HG03039 (cell line): ENCODE measurements around the gene MCTP1.
A peak's percentile ranks its signal among the peaks of the same experiment; 100 is the strongest.

Source experiments
- ATAC-seq: cut with Tn5 transposase; IDR thresholded peaks from one replicate; pipeline ENCODE4 v1.9.1; 2021; ENCODE audit warnings: mild to moderate bottlenecking, moderate library complexity; ENCODE audit not compliant: unreplicated experiment

MCTP1 gene

DNA sequence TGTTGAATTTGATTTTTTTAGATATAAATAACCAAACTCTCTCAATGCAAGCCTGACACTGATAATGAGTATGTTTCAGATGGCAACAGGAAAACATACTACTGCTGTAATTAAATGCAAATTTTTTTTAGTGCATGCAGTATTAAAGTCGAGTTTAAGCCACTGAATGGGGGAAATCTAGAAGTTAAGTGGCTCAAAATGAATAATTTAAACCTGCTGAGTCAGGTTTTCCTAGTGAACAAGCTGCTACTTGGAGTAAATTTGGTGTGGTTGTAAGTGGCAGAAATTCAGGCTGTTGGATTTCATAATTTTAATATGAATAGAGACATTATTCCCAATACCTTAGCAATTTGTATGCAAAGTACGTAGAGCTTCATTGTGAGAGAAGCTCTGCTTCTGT lies 544.6 kb downstream of the MCTP1 start:
- no peak for ATAC-seq

DNA sequence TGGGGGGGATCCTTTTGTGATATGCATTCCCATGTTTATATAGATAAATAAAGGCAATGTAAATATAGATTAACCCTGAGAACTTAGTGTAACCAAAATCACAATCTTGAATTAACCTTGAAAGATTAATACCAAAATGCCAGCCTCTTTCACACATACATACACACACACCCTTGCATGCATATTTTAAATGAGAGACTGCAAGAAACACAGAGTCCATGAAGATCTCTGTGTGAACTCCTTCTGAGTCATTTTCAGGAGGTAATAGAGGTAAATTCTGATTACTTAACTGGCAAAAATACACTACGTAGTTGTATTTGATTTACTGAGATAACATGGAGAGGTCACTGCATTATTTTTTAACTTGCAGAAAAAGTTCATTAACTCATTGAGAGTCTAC lies 548.4 kb downstream of the MCTP1 start:
- no peak for ATAC-seq

GRCh38 chr5:94731471-94731870 lies 553.4 kb downstream of the MCTP1 start:
- ATAC-seq = no peak

DNA sequence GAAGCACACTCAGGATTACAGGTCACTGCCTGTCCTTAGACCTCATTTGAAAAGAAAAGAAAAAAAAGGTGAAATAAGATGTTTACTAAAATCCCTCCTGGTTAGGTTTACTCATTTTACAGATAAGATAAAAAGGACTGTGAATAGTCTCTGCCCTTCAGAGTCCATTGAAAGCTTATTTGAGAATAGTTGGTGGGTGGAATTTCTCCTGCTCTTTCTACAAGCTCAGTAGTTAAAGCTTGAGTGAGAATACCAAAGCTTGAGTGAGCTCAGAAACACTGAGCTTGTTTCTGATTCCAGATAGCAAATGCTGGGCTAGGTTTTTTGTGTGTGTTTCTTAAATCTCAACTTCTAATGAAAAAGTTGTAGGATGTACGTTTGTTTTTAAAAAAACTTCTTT lies 559.8 kb downstream of the MCTP1 start:
- ATAC-seq = no peak

DNA sequence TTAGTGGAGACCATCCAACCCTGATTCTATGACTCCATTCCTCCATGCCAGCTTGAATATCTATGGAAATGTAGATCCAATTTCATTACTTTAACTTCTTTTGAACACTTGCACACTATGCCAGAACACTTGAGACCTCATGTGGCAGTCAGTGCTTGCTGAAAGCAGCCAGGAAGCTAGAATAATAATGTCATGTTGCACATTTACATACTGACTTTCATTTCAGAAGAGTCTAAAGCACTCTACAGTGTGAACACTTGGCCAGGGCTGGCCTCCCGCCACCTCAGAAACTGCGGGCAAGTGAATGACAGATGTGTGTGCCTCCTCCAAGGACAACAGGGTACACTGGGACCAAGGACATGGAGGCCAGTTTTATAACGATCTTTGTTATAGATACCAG lies 569.1 kb downstream of the MCTP1 start:
- no peak for ATAC-seq

DNA sequence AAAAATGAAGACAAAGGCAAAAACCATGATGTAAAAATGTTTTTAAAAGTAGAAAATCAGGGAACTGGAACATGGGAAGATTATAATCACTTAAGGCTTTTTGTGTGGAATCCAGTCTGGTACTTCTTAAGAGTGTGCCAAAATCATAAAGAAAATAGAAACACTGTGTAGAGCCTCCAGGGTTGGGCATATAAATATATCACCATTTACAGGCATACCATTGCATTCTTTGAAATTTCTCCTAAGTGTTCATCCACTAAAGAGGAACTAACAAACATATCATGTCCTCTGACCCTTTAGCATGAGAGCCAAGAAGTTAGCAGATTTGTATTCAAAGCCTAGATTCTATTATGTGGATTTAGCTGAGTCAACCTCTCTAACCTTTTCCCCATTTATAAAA lies 573.1 kb downstream of the MCTP1 start:
- ATAC-seq = no peak

GRCh38 chr5:94709277-94709676 lies 575.6 kb downstream of the MCTP1 start:
- no peak for ATAC-seq

- ATAC-seq = no peak
Measured at GRCh38 chr5:94707359-94707758, 577.5 kb downstream of the MCTP1 start.

GRCh38 chr5:94705427-94705826 lies 579.5 kb downstream of the MCTP1 start:
- no peak for ATAC-seq

GRCh38 chr5:94702729-94703128 lies 582.2 kb downstream of the MCTP1 start:
- no peak for ATAC-seq

DNA sequence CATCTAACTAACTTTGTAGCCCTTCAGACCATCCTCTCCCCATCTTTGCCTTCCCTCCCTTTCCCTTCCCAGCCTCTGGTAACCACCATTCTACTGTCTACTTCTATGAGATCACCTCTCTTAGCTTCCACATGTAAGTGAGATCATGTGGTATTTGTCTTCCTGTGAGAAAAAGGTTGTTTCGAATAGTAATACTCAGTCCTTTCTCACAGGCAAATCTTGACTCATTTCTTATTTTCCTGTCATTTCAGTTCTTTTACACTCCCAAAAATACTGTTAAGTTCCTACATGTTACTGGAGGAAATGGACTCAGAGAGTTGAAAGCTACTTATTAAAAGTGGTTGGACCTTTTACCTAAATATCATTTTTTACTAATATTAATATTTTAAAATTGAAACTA lies 584.3 kb downstream of the MCTP1 start:
- ATAC-seq = peak; percentile 66

DNA sequence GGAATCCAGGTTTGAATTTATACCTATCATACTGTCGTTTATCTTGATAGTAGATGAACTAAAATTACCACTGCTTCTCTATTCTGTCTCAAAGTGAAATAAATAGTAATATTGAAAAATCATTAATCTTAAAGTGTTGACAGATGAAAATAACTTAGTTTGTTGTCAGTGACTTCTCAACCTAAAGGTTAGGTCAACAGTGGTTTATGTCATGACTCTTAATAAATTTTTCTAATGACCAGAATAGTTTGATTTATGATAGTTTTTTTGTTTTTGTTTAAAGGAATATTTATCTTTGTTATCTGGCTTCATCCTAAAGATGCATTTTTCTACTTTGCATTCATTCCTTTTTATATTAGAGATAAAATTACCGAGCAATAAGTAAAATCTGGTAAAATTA lies 585.3 kb downstream of the MCTP1 start:
- no peak for ATAC-seq

DNA sequence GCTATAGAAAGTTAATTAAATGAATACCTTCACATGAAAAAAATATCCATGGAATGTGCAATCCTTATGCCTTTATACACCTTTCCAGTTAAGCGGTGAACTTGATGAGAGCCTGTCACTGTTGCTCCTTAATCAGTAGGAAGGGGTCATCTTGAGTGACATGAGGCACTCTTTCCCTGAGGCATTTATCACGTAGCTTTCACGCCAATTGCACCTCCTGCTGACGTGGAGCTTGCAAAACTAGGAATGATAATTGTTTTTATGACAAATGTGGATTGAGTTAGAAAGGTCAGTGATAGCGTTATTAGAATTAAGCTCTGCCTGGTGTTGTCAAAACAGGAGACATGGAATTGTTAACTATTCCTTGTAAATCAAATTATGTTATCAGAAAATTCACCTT lies 586.7 kb downstream of the MCTP1 start:
- ATAC-seq = no peak

DNA sequence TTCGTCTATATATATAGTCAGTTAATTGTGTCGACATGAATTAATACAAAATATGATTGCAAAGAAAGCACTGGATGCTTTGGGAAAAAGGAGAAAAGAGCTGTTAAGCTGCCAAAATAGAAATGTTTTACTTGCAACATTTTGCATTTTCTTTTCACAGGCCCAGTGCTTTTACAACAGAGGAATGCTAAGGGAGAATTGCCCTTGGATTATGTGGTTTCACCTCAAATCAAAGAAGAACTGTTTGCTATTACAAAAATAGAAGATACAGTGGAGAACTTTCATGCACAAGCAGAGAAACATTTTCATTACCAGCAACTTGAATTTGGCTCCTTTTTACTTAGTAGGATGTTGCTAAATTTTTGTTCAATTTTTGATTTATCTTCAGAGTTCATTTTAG lies 590.2 kb downstream of the MCTP1 start:
- no peak for ATAC-seq

- no peak for ATAC-seq
Measured at GRCh38 chr5:94693845-94694370, 591.0 kb downstream of the MCTP1 start.

DNA sequence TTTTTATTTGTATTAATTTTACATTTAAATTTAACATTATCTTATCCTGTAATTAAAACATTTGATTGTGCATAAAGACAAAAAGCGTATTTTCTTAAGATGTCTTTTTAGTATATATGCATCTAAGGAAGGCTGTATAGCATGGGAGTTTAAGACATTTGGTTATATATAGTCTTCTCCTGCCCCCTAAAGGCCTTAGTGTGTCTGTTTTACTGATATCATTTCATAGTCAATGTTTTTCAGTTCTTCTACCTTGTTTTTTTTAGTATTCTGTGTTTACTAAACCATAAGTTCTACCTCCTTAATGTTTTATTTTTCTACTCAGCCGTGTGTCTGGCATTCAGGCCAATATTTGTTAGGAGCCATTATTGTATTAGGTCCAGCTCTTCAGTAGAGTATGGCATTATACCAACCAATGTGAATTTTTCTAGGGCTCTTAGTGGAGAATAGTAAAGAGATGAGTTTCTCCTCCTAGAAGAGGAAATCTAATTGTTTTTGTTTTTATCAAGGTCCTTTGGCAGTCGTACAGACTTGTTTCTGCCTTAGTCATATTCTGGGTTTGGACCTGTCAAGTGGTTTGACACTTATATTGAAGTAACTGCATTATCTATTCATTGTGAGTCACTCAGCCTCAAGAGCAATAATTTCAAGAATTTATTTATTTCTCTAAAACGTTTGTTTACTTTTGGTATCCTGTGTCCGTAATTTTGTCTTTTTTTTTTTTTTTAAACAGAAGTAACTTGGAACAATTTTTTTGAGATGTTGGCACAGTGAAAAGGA lies 591.7 kb downstream of the MCTP1 start:
- no peak for ATAC-seq

- no peak for ATAC-seq
Measured at GRCh38 chr5:94692581-94692980, 592.3 kb downstream of the MCTP1 start.

- no peak for ATAC-seq
Measured at GRCh38 chr5:94691949-94692348, 592.9 kb downstream of the MCTP1 start.

- no peak for ATAC-seq
Measured at GRCh38 chr5:94691291-94691690, 593.6 kb downstream of the MCTP1 start.

GRCh38 chr5:94690778-94691177 lies 594.1 kb downstream of the MCTP1 start:
- ATAC-seq = no peak

- no peak for ATAC-seq
Measured at GRCh38 chr5:94689908-94690307, 595.0 kb downstream of the MCTP1 start.

GRCh38 chr5:94682814-94683520 lies 601.9 kb downstream of the MCTP1 start:
- no peak for ATAC-seq
